ENCODE data around the gene UBTD1. TPM values are rescaled to one million over a fixed set of nuclear protein-coding genes. Genes with fewer than 3 reads are reported as not detected.
A peak's percentile ranks its signal among the peaks of the same experiment; 100 is the strongest.
"Not testable (repeated sequence)": the region's sequence is repeated elsewhere in the genome, so short reads cannot be mapped to it uniquely, and the experiment has no call there.

The UBTD1 gene
- total RNA-seq, 4 donors from 2014 or later, result 2.9 to 16.2 (median 8.9) TPM

DNA sequence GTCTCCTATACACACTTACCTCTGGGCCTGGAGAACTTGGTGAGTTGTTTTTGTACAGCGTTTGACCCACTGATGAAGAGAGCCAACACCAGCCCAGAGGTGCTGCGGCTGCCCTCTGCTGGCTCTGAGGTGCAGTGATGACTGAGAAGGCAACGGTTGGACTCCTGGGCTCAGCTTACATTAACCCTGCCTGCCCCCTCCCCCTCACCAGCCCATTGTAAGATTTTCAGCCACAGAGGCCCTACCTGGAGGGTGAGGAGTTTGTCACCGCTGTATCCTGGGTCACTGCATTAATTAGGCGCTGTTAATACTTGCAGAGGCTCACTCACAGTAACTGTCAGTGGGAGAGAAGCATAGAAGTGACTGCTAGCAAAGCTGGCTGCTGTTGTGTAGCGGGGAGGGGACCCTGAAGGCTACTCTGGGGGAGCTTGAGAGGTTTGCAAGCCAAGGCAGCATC is 54.9 kb downstream of the UBTD1 start:
- Histone ChIP-seq H3K27ac (no peak overlapping the region), H3K27me3 (no peaks in the 10 kb centered on the region), H3K36me3 (no peaks in the 10 kb centered on the region), H3K4me1 (peaks cover 0 to 32% (median 0%) of the 10 kb centered on the region in 3 donors), H3K4me3 (no peak overlapping the region), H3K9me3 (no peaks in the 10 kb centered on the region)
- TF ChIP-seq POLR2AphosphoS5 (IDR thresholded peaks at IDR 0.05) (peak; percentile 17), EP300 (IDR thresholded peaks at IDR 0.05) (no peak), POLR2A (IDR thresholded peaks at IDR 0.05) (no peak)
- TF ChIP-seq, protein P1, sequence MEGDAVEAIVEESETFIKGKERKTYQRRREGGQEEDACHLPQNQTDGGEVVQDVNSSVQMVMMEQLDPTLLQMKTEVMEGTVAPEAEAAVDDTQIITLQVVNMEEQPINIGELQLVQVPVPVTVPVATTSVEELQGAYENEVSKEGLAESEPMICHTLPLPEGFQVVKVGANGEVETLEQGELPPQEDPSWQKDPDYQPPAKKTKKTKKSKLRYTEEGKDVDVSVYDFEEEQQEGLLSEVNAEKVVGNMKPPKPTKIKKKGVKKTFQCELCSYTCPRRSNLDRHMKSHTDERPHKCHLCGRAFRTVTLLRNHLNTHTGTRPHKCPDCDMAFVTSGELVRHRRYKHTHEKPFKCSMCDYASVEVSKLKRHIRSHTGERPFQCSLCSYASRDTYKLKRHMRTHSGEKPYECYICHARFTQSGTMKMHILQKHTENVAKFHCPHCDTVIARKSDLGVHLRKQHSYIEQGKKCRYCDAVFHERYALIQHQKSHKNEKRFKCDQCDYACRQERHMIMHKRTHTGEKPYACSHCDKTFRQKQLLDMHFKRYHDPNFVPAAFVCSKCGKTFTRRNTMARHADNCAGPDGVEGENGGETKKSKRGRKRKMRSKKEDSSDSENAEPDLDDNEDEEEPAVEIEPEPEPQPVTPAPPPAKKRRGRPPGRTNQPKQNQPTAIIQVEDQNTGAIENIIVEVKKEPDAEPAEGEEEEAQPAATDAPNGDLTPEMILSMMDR (IDR thresholded peaks at IDR 0.05), result peak in 3 of 4 experiments; percentile 73 to 88 (median 79)
- ATAC-seq, result peak; percentile 95
- WGBS, 2 donors (ENCODE audit: low coverage in 1 of 2), result no CpG with 5 or more reads among the region's 6 CpGs

DNA sequence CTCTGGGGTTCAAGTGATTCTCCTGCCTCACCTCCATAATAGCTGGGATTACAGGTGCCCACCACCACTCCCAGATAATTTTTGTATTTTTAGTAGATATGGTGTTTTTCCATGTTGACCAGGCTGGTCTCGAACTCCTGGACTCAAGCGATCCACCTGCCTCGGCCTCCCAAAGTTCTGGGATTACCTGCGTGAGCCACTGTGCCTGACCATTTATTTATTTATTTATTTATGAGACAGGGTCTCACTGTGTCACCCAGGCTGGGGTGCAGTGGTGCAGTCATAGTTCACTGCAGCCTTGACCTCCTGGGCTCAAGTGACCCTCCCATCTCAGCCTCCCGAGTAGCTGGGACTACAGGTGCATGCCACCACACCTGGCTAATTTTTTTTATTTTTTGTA is 55.6 kb downstream of the UBTD1 start:
- 95% methylated on average over 4 of the region's 5 CpGs; no CpG with 5 or more reads in 1 of the 2 donors for WGBS, 2 donors (ENCODE audit: low coverage in 1 of 2)
- not testable (repeated sequence) for H3K27ac ChIP-seq, H3K27me3 ChIP-seq, ATAC-seq, H3K9me3 ChIP-seq, H3K4me3 ChIP-seq, H3K36me3 ChIP-seq
- H3K4me1 ChIP-seq, result peaks cover 0 to 25% (median 0%) of the 10 kb centered on the region in 3 donors

DNA sequence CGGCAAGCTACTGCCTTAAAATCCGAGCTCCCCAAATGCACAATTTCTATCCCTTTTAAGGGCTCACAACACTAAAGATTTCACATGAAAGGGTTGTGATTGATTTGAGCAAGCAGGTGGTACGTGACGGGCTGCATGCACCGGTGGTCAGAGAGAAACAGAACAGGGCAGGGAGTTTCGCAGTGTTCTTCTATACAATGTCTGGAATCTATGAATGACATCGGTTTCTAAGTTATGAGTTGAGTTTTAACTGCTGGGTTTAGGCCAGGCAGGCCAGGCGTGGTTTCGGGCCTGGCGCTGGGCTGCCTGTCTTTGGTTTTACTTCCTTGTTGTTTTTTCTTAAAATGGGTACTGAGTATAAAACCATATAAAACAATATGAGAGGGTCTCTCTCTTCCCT is 56.8 kb downstream of the UBTD1 start:
- not testable (repeated sequence) for H3K9me3 ChIP-seq, H3K27me3 ChIP-seq, H3K36me3 ChIP-seq, H3K27ac ChIP-seq, ATAC-seq, H3K4me3 ChIP-seq
- WGBS, 2 donors (ENCODE audit: low coverage in 1 of 2), result 88 to 95% methylated on average over 4 to 7 of the region's 10 CpGs
- H3K4me1 ChIP-seq, result peaks cover 0 to 13% (median 0%) of the 10 kb centered on the region in 3 donors

DNA sequence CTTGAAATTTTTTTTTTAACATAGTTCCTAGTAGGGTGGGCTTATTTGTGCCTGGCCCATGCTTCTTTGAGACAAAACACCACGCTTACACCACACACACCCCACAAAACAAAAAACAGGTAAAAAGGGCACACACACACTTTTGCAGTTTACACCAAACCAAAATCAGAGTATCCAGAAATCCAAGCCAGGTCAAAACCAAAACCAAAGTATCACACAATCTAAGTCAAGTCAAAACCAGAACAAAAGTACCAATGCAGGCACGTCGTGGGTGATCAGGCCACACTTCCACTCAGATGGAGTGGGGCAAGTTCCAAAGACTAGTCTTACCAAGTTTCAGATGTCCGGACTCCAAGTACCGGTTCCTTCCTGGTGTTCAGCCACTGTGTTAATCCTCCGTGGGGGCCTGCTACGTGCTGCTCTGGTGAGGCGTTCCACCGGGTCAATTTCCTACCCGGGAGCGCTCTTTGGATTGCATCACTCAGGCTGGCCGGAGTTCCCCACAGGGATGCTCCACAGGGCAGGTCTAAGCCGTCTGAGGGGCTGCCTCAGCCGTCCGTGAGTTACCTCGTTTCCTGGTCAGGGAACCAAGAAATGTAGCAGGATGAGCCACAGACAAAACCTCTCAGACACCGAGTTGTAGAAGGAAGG is 62.1 kb downstream of the UBTD1 start:
- H3K4me1 ChIP-seq, H3K27me3 ChIP-seq, H3K4me3 ChIP-seq, H3K36me3 ChIP-seq, H3K9me3 ChIP-seq: not testable (repeated sequence)
- ATAC-seq, result peak; percentile 72
- WGBS, 2 donors (ENCODE audit: low coverage in 1 of 2), result 86% methylated on average over 1 of the region's 17 CpGs; no CpG with 5 or more reads in 1 of the 2 donors
- H3K27ac ChIP-seq, result peak overlapping the region in 1 of 4 donors; percentile 24

DNA sequence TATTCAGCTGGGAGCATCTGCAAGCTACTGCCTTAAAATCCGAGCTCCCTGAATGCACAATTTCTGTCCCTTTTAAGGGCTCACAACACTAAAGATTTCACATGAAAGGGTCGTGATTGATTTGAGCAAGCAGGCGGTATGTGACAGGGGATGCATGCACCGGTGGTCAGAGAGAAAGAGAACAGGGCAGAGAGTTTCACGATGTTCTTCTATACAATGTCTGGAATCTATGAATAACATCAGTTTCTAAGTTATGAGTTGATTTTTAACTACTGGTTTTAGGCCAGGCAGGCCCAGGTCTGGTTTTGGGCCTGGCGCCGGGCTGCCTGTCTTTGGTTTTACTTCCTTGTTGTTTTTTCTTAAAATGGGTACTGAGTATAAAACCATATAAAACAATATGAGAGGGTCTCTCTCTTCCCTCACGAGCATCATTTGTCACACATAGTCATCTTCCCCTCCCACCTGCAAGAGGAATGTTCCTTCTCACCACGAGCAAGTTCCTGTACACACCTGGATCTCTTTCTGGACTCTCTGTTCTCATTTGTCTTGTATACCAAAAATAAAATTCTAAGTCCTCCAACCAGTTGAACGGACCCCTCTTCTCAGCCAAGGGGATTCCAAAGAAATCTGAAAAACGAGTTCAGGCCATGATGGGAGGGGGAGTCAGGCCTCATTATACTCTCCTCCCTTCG is 62.8 kb downstream of the UBTD1 start:
- WGBS, 2 donors (ENCODE audit: low coverage in 1 of 2), result 92 to 95% methylated on average over 6 to 10 of the region's 12 CpGs

DNA sequence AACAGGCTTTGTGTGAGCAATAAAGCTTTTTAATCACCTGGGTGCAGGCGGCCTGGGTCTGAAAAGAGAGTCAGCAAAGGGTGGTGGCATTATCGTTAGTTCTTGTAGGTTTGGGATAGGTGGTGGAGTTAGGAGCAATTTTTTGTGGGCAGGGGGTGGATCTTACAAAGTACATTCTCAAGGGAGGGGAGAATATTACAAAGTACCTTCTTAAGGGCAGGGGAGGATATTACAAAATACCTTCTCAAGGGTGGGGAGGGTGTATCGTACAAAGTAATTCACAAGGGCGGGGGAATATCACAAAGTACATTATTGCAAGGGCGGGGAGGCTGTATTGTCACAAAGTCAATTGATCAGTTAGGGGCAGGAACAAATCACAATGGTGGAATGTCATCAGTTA is 63.6 kb downstream of the UBTD1 start:
- not testable (repeated sequence) for H3K27ac ChIP-seq, H3K27me3 ChIP-seq, H3K4me3 ChIP-seq, H3K4me1 ChIP-seq, H3K9me3 ChIP-seq, H3K36me3 ChIP-seq, ATAC-seq
- 96 to 98% methylated on average over 4 to 5 of the region's 5 CpGs for WGBS, 2 donors (ENCODE audit: low coverage in 1 of 2)

More for the DNA sequence above, 62.8 kb downstream of the UBTD1 start:
- not testable (repeated sequence) for H3K4me3 ChIP-seq, ATAC-seq, H3K9me3 ChIP-seq, H3K36me3 ChIP-seq, H3K27me3 ChIP-seq, H3K4me1 ChIP-seq
- H3K27ac ChIP-seq, result peak overlapping the region in 1 of 4 donors; percentile 24

DNA sequence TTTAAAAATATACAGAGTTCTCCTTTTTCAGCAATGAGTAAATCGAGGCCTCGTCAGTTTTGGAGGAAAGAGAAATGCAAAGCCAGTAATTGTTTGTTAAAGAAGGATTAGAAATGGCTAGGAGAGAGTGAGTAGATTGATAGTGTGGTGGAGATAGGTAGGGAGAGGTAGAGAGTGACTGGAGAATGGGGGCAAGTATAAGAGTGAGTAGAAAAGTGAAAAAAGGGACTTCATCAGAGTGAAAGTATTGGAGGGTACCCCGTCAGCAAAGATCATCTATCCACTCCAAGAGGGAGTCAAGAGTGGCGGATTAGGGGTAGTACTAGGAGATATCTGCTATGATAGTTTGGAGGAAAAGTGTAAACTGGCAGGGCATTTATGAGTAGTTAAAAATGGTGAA is 64.6 kb downstream of the UBTD1 start:
- Histone ChIP-seq H3K9me3 (no peaks in the 10 kb centered on the region), H3K4me1 (no peaks in the 10 kb centered on the region), H3K36me3 (peaks cover 0 to 6% of the 10 kb centered on the region in 2 donors), H3K27ac (no peak overlapping the region), H3K27me3 (no peaks in the 10 kb centered on the region), H3K4me3 (no peak overlapping the region)
- TF ChIP-seq EP300 (IDR thresholded peaks at IDR 0.05) (no peak), POLR2AphosphoS5 (IDR thresholded peaks at IDR 0.05) (no peak), POLR2A (IDR thresholded peaks at IDR 0.05) (no peak)
- TF ChIP-seq, protein P1 (IDR thresholded peaks at IDR 0.05), result no peak
- WGBS, 2 donors (ENCODE audit: low coverage in 1 of 2), result 96 to 100% methylated on average over 3 to 4 of the region's 4 CpGs
- ATAC-seq, result no peak
